Breast epithelium (tissue), 4 donors: ENCODE results near the gene WWOX. TPM values are rescaled to one million over a fixed set of nuclear protein-coding genes. Genes with fewer than 3 reads are reported as not detected.
A peak's percentile ranks its signal among the peaks of the same experiment; 100 is the strongest.
"Not testable (repeated sequence)": the region's sequence is repeated elsewhere in the genome, so short reads cannot be mapped to it uniquely, and the experiment has no call there.

Experiments used
- DNase-seq, 2 donors: peaks; one replicate each; pipeline ENCODE4 v3.0.0-alpha.2; 2019; ENCODE audit warnings: low spot score in 2 of 2
- H3K27ac ChIP-seq, 2 donors: fragments of 200-600 bp; sonication (generic) in 1 of 2; one replicate each; pipeline ENCODE4 v1.5.1; 2016 to 2019; ENCODE audit warnings: mild to moderate bottlenecking in 1 of 2
- H3K27me3 ChIP-seq, 2 donors: fragments of 200-600 bp; sonication (generic) in 1 of 2; one replicate each; pipeline versions ENCODE4 v1.5.1 to v1.6.0; 2017 to 2019; ENCODE audit warnings: control low read depth in 1 of 2, mild to moderate bottlenecking in 1 of 2
- H3K36me3 ChIP-seq: fragments of 200-600 bp; one replicate; pipeline ENCODE4 v1.5.1; 2019
- H3K4me1 ChIP-seq, 2 donors: fragments of 200-600 bp; sonication (generic); one replicate each; pipeline ENCODE4 v1.5.1; 2016 to 2019; ENCODE audit warnings: control low read depth in 1 of 2
- H3K4me3 ChIP-seq, 3 donors: fragments of 200-600 bp; sonication (generic); 1 replicate in 2 of 3; 2 replicates in 1 of 3; pipeline ENCODE4 v1.5.1; 2016 to 2019; ENCODE audit warnings: mild to moderate bottlenecking in 3 of 3, moderate library complexity in 2 of 3
- H3K9me3 ChIP-seq, 2 donors: fragments of 200-600 bp; sonication (generic) in 1 of 2; one replicate each; pipeline ENCODE4 v1.5.1; 2016 to 2019; ENCODE audit warnings: control low read depth in 1 of 2
- CTCF ChIP-seq, 3 donors: fragments of 450-650 bp; IDR thresholded peaks; one replicate each; pipeline ENCODE4 v1.5.1; 2016 to 2017; ENCODE audit warnings: antibody characterized with exemption in 3 of 3, mild to moderate bottlenecking in 3 of 3, moderate library complexity in 3 of 3
- POLR2A ChIP-seq: fragments of 450-650 bp; IDR thresholded peaks from one replicate; pipeline ENCODE4 v1.6.1; 2016; ENCODE audit warnings: antibody characterized with exemption, mild to moderate bottlenecking, moderate library complexity
- POLR2AphosphoS5 ChIP-seq, 3 donors: sonication (generic); formaldehyde crosslinking; IDR thresholded peaks; one replicate each; pipeline ENCODE4 v1.6.1; 2017; ENCODE audit warnings: antibody characterized with exemption in 3 of 3
- intact Hi-C: fragments of 100-400 bp; cut with DNase I; formaldehyde crosslinking; loops from one replicate; pipeline ENCODE4 v1.15.1; 2023; ENCODE audit warnings: low total_unique reads
- total RNA-seq, 3 donors: library from RNA; depleted of rRNA; stranded (reverse); fragments of >200 nt; gene quantifications; one replicate each; pipeline ENCODE4 v1.1.0, GENCODE V29; 2016

WWOX gene
- total RNA-seq: 10 to 100 TPM; 42.9 to 73.6 (median 43.4) TPM

- Histone ChIP-seq H3K4me1 (peaks cover 0 to 2% of the 10 kb centered on the region in 2 donors), H3K4me3 (peak within 1 kb of the TSS; percentile 75 to 95 (median 87)), H3K27ac (peak within 1 kb of the TSS; percentile 92 to 98), H3K36me3 (no peaks in the 10 kb centered on the region), H3K27me3 (no peaks in the 10 kb centered on the region), H3K9me3 (no peaks in the 10 kb centered on the region)
- intact Hi-C loops: no loop called here
- peak; percentile 96 to 97 for DNase-seq
- peak in 2 of 3 donors; percentile 69 to 78 for TF ChIP-seq POLR2AphosphoS5 (IDR thresholded peaks at IDR 0.05)
- TF ChIP-seq POLR2A: peak; percentile 21
- peak; percentile 46 to 76 (median 62) for TF ChIP-seq CTCF (IDR thresholded peaks at IDR 0.05)
These were observed at the start of gene WWOX for GRCh38 chr16:78099271-78100111. WWOX (plus strand) TSS chr16:78099654.

GRCh38 chr16:78050734-78051400, 48.6 kb upstream of the WWOX start:
- TF ChIP-seq POLR2A: no peak
- no peaks in the 10 kb centered on the region for H3K9me3 ChIP-seq

GRCh38 chr16:78057803-78058564, 41.5 kb upstream of the WWOX start:
- intact Hi-C loops: no loop called here
- no peak for DNase-seq

More at GRCh38 chr16:78050734-78051400, 48.6 kb upstream of the WWOX start:
- H3K27me3 ChIP-seq: no peaks in the 10 kb centered on the region
- no peaks in the 10 kb centered on the region for H3K36me3 ChIP-seq
- H3K27ac ChIP-seq: no peak overlapping the region
- no peak overlapping the region for H3K4me3 ChIP-seq
- DNase-seq: no peak
- H3K4me1 ChIP-seq: no peaks in the 10 kb centered on the region
- intact Hi-C loops: no loop called here

GRCh38 chr16:78059806-78060205, 39.6 kb upstream of the WWOX start:
- H3K9me3 ChIP-seq, intact Hi-C loops, H3K36me3 ChIP-seq, H3K27me3 ChIP-seq, H3K4me1 ChIP-seq, H3K4me3 ChIP-seq, DNase-seq, H3K27ac ChIP-seq: not testable (repeated sequence)

More at GRCh38 chr16:78057803-78058564, 41.5 kb upstream of the WWOX start:
- no peaks in the 10 kb centered on the region for H3K27me3 ChIP-seq
- no peaks in the 10 kb centered on the region for H3K9me3 ChIP-seq
- TF ChIP-seq POLR2A (no peak), POLR2AphosphoS5 (IDR thresholded peaks at IDR 0.05) (no peak), CTCF (IDR thresholded peaks at IDR 0.05) (no peak)
- H3K27ac ChIP-seq: no peak overlapping the region
- H3K36me3 ChIP-seq: no peaks in the 10 kb centered on the region
- no peak overlapping the region for H3K4me3 ChIP-seq
- no peaks in the 10 kb centered on the region for H3K4me1 ChIP-seq

- intact Hi-C loops: no loop called here
- TF ChIP-seq CTCF (IDR thresholded peaks at IDR 0.05) (no peak), POLR2A (no peak), POLR2AphosphoS5 (IDR thresholded peaks at IDR 0.05) (no peak)
- Histone ChIP-seq H3K27ac (no peak overlapping the region), H3K4me3 (no peak overlapping the region), H3K9me3 (no peaks in the 10 kb centered on the region), H3K27me3 (no peaks in the 10 kb centered on the region), H3K36me3 (no peaks in the 10 kb centered on the region), H3K4me1 (no peaks in the 10 kb centered on the region)
- DNase-seq: no peak
These were observed 39.2 kb upstream of the WWOX start for GRCh38 chr16:78060295-78060694.
